Left colon (tissue), 2 donors: Measurements from ENCODE around the gene ANAPC1. TPM values are rescaled to one million over a fixed set of nuclear protein-coding genes. Genes with fewer than 3 reads are reported as not detected.
"Not testable (repeated sequence)": the region's sequence is repeated elsewhere in the genome, so short reads cannot be mapped to it uniquely, and the experiment has no call there.

Source experiments
- ATAC-seq: fragments of 200-7000 bp; cut with Tn5 transposase; one replicate; pipeline ENCODE4 v1.9.1; 2020; ENCODE audit warnings: mild to moderate bottlenecking, moderate library complexity
- DNase-seq, 2 donors: peaks; one replicate each; pipeline ENCODE4 v3.0.0-alpha.2; 2020
- intact Hi-C, 2 donors: fragments of 100-400 bp; cut with DNase I in 1 of 2; cut with micrococcal nuclease in 1 of 2; formaldehyde crosslinking; loops; one replicate each; pipeline versions ENCODE4 v1.11.2 to v1.14.0; 2022; cut with DNase I, micrococcal nuclease
- microRNA-seq, 2 donors: library from miRNA; unstranded; fragments of <30 nt; microRNA quantifications; one replicate each; pipeline versions ENCODE4 v1.1.0 to v1.2.0, GENCODE V29; 2020
- total RNA-seq, 2 donors: library from RNA; stranded (reverse); fragmentation: NEBNext Ultra II Directional; extraction: Animal tissue kit (Norgen Biotek cat#: 25700); gene quantifications; one replicate each; pipeline ENCODE4 v1.2.1, GENCODE V29; 2021
- donor health status: DM: no; HTN: no; CAD: no.
- donor health status: DM: yes; HTN: yes; CAD: no.

The ANAPC1 gene
- total RNA-seq, 2 donors from 2014 or later: 29.2 to 39.0 TPM

DNA sequence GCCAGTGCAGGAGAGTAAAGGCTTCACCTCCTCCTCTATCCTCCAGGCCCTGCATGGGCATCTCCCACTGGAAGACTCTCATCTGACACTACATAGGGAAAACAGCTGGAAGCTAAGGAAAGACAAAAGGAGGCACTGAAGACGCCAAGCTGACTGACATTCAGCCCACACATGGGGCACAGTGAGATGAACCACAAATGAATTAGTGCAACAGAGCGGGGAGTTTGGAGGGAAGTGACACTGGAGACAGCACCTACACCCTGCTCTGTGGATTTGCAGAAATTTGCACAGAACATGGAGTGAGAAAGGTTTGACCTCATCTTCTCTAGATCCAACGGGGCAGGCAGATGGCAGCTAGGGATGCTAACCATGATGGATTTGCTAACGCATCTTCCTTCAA, 119.8 kb downstream of the ANAPC1 start:
- ATAC-seq, DNase-seq, intact Hi-C loops: not testable (repeated sequence)

DNA sequence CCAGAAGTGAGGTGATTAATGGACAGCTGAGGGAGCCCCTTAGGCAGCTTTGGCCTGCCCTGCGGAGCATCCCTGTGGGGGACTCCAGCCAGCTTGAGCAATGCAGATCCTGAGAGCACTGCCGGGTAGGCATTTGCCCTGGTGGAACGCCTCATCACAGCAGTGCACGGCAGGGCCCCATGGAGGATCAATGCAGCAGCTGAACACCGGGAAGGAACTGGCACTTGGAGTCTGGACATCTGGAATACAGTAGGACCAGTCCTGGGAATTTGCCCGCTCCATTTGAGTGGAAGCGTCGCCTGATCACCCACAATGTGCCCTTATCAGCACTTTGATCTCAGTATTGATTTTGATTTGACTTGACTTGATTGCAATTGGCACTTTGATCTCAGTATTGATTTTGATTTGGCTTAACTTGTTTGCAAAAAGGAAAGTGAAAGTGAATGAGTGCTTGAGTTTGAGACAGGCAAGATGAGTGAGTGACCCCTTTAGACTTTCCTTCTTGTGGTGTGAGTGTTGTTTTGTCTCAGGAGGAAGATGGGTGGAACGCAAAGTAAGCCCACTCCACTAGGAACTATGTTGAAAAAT, 123.2 kb downstream of the ANAPC1 start:
- intact Hi-C loops, DNase-seq, ATAC-seq: not testable (repeated sequence)

GRCh38 chr2:111752533-111752932, 131.5 kb downstream of the ANAPC1 start:
- ATAC-seq, intact Hi-C loops, DNase-seq: not testable (repeated sequence)

DNA sequence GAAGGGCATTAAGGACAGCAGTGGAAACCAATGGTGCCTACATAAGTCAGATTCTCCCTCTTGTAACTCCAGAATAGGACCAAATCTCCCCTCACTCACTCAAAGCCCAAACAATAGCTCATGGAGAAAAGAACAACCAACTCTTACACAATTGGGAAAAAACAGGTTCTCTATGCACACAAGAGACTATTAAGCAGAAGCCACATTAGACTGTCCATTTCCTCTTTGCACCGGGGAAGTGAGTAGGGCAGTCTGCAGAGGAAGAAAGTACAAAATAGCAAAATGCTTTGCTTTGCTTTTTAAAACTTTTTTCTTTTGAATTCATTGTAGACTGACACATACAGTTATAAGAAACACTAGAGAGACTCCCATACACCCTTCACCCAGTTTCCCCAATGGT, 133.4 kb downstream of the ANAPC1 start:
- DNase-seq, ATAC-seq, intact Hi-C loops: not testable (repeated sequence)

- peak; percentile 74 for ATAC-seq
- intact Hi-C loops, DNase-seq: not testable (repeated sequence)
Measured at GRCh38 chr2:111748429-111748828, 135.6 kb downstream of the ANAPC1 start.

GRCh38 chr2:111747410-111748115, 136.4 kb downstream of the ANAPC1 start:
- intact Hi-C loops: not testable (repeated sequence)
- peak; percentile 95 for ATAC-seq
- peak; percentile 29 to 79 for DNase-seq

DNA sequence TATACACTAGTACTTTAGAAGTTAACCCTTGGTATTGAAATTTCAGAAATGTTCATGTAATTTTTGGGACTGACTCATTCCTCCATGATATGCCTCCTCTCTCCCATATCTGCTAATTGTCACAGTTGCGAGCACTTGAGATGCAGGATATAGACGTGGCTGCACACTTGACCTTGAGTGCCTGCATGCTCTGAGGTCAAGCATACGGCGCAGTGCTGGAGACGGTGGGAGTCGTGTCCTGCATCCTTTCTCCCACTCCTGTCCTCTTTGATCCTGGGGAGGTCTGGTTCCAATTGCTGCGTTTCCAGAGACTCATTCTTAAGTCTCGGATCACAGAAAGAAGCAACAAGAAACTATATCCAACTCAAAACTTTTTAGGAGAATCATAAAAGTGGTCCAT, 139.2 kb downstream of the ANAPC1 start:
- intact Hi-C loops, ATAC-seq, DNase-seq: not testable (repeated sequence)

GRCh38 chr2:111741517-111741916, 142.5 kb downstream of the ANAPC1 start:
- intact Hi-C loops, DNase-seq, ATAC-seq: not testable (repeated sequence)

- ATAC-seq: peak; percentile 82
- peak in 1 of 2 donors; percentile 10 for DNase-seq
- intact Hi-C loops: not testable (repeated sequence)
Measured at GRCh38 chr2:111735838-111736721, 147.9 kb downstream of the ANAPC1 start.

DNA sequence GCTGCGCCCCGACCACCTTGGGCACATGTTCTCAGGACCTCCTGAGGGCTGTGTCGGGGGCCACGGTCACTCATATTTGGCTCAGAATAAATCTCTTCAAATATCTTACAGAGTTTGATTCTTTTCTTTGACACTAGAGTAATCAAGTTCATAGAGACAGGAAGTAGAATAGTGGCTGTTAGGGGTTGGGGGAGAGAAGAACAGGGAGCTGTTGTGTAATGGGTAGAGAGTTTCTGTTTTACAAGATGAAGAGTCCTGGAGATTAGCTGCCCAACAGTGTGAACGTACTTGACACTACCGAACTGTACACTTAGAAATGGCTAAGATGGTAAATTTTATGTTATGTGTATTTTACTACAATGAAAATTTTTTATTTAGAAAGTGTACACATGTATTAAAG, 148.6 kb downstream of the ANAPC1 start:
- intact Hi-C loops, DNase-seq: not testable (repeated sequence)
- peak; percentile 10 for ATAC-seq

DNA sequence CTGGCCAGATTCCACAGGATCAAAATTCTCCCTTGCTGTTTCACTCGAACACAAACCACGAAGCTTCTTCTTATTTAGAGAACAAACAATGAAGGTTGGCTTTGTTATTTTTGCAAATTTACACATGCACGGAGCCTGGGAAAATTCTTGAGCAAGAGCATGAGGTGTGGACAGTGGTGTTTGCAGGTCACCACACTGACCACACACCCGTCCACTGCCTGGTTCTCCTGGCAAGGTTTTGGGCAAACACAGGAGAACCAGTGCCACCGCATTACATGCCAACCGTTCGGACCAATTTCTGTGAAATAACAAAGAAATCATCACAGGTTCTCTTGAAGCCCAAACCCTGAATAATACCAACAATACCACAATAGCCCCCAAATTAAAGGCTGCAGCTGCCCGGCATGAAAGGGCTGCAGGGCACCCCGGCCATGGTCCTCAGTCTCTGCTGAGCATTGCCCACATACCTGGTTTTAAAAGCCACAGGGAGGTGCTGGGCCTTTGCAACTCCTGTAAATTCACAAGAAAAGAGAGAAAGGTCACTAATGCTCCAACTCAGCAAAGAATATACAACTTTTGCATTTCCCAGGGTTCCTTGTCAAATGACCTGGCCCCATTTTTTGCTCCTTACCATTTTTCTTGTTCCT, 154.1 kb downstream of the ANAPC1 start:
- DNase-seq, ATAC-seq, intact Hi-C loops: not testable (repeated sequence)

GRCh38 chr2:111727611-111728110, 156.3 kb downstream of the ANAPC1 start:
- DNase-seq, intact Hi-C loops, ATAC-seq: not testable (repeated sequence)

DNA sequence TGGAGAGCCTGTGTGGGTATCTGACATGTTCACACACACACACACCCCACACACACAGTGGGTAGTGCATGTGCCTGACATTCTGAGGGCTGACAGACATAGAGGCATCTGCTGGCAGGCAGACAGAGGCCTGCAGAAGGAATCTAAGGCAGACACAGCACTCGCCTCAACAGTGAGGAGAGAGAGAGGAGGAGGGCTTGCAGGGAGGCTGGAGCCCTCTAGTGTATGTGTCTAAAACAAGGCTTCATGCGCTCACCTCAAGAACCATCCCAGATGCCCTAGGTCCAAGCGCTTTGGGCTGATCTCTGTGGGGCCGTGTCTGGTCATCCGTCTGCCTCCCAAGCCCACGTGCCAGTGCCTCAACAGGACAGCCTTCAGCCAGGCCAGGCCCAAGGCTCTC, 158.3 kb downstream of the ANAPC1 start:
- DNase-seq, intact Hi-C loops: not testable (repeated sequence)
- ATAC-seq: peak; percentile 40

DNA sequence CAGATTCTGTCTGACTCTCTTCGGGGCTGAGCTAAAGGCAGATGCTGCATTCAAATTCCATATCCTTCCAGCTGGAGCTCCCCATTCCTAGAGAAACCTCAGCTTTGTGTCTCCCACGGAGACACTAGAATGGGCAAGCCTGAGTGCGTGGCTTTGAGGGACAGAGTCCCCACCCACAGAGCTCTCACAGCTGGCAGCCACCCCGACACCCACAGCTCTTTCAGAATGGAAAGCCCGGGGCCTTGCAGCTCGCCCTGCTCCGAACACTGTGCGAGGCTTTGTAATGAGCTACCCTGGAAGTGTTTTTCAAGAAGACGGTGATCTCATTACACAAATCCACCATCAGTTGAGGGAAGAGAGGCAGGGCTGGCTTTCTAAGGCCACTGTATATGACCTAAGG, 164.4 kb downstream of the ANAPC1 start:
- ATAC-seq, intact Hi-C loops, DNase-seq: not testable (repeated sequence)

Small RNA genes lying within 50 kb of the gene (microRNA-seq; reads per million reads assigned to microRNA genes)
- gene MIR4771-2: 0 reads per million in 2 donors

Other genes starting within 250 kb of the ANAPC1 start
- 1 to 10 TPM; 9.0 to 9.2 TPM for gene MERTK, start 14.4 kb upstream of the ANAPC1 start, total RNA-seq
- gene TMEM87B, start 171.1 kb upstream of the ANAPC1 start, total RNA-seq: 10 to 100 TPM; 72.6 to 81.3 TPM